Measurements from ENCODE around the gene MT1E. TPM values are rescaled to one million over a fixed set of nuclear protein-coding genes. Genes with fewer than 3 reads are reported as not detected.

MT1E gene
- total RNA-seq, 1 experiment from 2014 or later = 383 TPM

DNA sequence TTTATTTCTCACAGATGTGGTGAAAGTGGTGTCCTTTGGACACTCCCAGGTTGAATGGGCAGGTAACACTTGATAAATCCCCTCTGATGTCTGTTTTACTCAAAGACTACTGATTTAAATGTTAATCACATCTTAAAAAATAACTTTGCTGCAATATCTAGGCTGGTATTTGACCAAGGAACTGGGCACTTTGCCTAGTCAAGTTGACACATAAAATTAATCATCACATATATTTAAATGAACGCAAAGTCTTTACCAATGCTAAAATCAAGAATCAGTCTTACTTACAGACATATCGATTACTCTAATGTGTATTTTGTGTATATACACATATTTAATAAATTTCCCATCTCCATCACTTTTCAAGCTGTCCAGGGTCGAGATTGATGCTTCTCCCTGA is 10.2 kb upstream of the MT1E start:
- CTCF ChIA-PET = interaction anchor here (1.6 kb wide), 1 partner anchor 15 kb away, joined by 3 read pairs; no protein-coding TSS in a partner anchor
- Histone ChIP-seq H3K9me2 (ENCODE audit: insufficient read depth) (no peaks in the 10 kb centered on the region), H3K4me3 (replicated peaks in 1 of 2; ENCODE audit: low read depth in 1 of 2, low read length in 2 of 2) (no peak overlapping the region), H3K27ac (ENCODE audit: low read depth, low read length) (no peak overlapping the region), H2AFZ (ENCODE audit: low read depth, low read length, poor library complexity, severe bottlenecking) (no peak overlapping the region), H3K9me3 (ENCODE audit: control insufficient read depth in 1 of 2, insufficient read depth in 1 of 2, low read depth in 1 of 2, low read length in 2 of 2) (no peaks in the 10 kb centered on the region), H3K36me3 (ENCODE audit: control insufficient read depth in 1 of 2, insufficient read depth in 2 of 2, low read length in 2 of 2) (no peaks in the 10 kb centered on the region), H3K27me3 (ENCODE audit: insufficient read depth, low read length) (no peaks in the 10 kb centered on the region), H3K9ac (ENCODE audit: low read length) (no peak overlapping the region), H3K4me1 (ENCODE audit: control insufficient read depth in 1 of 2, insufficient read depth in 2 of 2, low read length in 2 of 2) (peaks cover 39 to 49% of the 10 kb centered on the region in 2 experiments), H3K4me2 (ENCODE audit: low read length) (no peak overlapping the region), H4K20me1 (ENCODE audit: insufficient read depth) (no peaks in the 10 kb centered on the region), H3K79me2 (ENCODE audit: insufficient read depth, low read length) (no peaks in the 10 kb centered on the region)
- BruUV-seq (replicated peaks) = no TSS peak
- ATAC-seq (no peak), DNase-seq (ENCODE audit: low read depth, low spot score) (no peak)
- intact Hi-C loops (cut with micrococcal nuclease) = no loop called here
- no peak for TF ChIP-seq EZH2 (IDR thresholded peaks at IDR 0.05)
- RAD21 ChIA-PET (ENCODE audit: low non-redundant PET in 1 of 2, low total read pairs in 2 of 2, uncharacterized antibody in 2 of 2, unreplicated experiment in 2 of 2) = no interaction called here
- POLR2A ChIA-PET = interaction anchor here (16.1 kb wide), 1 partner anchor 9 kb away, joined by 344 read pairs; the partner anchor contains the start of gene MT1E

DNA sequence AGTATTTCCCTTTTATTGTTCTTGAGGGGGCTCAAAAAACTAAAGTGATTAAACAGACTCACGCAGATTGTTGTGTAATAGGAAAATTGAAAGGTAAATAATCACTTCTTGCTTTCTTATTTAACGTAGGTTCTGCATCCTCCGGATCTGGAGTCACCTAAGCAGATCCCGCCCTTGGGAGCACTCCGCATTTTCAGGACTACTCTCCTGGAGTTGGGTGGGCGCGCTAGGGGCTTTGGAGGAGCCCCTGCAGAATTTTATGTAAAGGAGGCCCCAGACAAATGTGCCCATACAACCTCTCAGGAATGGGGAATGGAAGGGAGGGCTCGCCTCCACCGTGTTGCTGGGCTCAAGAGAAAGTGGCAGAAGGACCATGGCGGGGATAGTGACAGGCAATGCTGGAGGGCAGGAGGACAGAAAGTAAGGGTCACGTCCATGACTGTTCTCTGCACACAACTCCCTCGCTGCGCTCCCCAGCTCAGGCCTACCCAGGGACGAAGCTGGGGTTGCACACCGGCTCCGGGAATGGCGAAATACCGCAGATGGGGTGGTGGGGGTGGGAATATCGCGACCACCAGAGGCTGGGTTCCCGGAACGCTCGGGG is 8.9 kb upstream of the MT1E start:
- no peak overlapping the region for H3K9ac ChIP-seq (ENCODE audit: low read length)
- CTCF ChIA-PET = interaction anchor here (0.6 kb wide), 1 partner anchor 13 kb away, joined by 3 read pairs; no protein-coding TSS in a partner anchor
- H3K4me1 ChIP-seq (ENCODE audit: control insufficient read depth in 1 of 2, insufficient read depth in 2 of 2, low read length in 2 of 2) = peaks cover 25 to 36% of the 10 kb centered on the region in 2 experiments
- ATAC-seq = no peak
- POLR2A ChIA-PET = interaction anchor here (16.1 kb wide), 1 partner anchor 8 kb away, joined by 344 read pairs; the partner anchor contains the start of gene MT1E
- no peak overlapping the region for H3K27ac ChIP-seq (ENCODE audit: low read depth, low read length)
- H3K4me3 ChIP-seq (replicated peaks in 1 of 2; ENCODE audit: low read depth in 1 of 2, low read length in 2 of 2) = no peak overlapping the region
- no peaks in the 10 kb centered on the region for H3K36me3 ChIP-seq (ENCODE audit: control insufficient read depth in 1 of 2, insufficient read depth in 2 of 2, low read length in 2 of 2)
- no peak overlapping the region for H3K4me2 ChIP-seq (ENCODE audit: low read length)
- H4K20me1 ChIP-seq (ENCODE audit: insufficient read depth) = no peaks in the 10 kb centered on the region
- no peaks in the 10 kb centered on the region for H3K9me3 ChIP-seq (ENCODE audit: control insufficient read depth in 1 of 2, insufficient read depth in 1 of 2, low read depth in 1 of 2, low read length in 2 of 2)
- no peaks in the 10 kb centered on the region for H3K9me2 ChIP-seq (ENCODE audit: insufficient read depth)
- DNase-seq (ENCODE audit: low read depth, low spot score) = no peak
- intact Hi-C loops (cut with micrococcal nuclease) = no loop called here
- RAD21 ChIA-PET (ENCODE audit: low non-redundant PET in 1 of 2, low total read pairs in 2 of 2, uncharacterized antibody in 2 of 2, unreplicated experiment in 2 of 2) = interaction anchor here in 1 of 2 experiments (0.6 kb wide), 1 partner anchor 8 kb away, joined by 5 read pairs; the partner anchor contains the start of gene MT2A
- H2AFZ ChIP-seq (ENCODE audit: low read depth, low read length, poor library complexity, severe bottlenecking) = no peak overlapping the region
- H3K79me2 ChIP-seq (ENCODE audit: insufficient read depth, low read length) = no peaks in the 10 kb centered on the region
- no peaks in the 10 kb centered on the region for H3K27me3 ChIP-seq (ENCODE audit: insufficient read depth, low read length)
- BruUV-seq (replicated peaks) = no TSS peak
- no peak for TF ChIP-seq SRF (IDR thresholded peaks at IDR 0.05; ENCODE audit: low read depth)
- no peak for TF ChIP-seq TCF7L2 (IDR thresholded peaks at IDR 0.05; ENCODE audit: borderline replicate concordance, extremely low read depth, insufficient read depth, insufficient read length)
- TF ChIP-seq ZFX (IDR thresholded peaks at IDR 0.05) = no peak
- TF ChIP-seq, protein P1, sequence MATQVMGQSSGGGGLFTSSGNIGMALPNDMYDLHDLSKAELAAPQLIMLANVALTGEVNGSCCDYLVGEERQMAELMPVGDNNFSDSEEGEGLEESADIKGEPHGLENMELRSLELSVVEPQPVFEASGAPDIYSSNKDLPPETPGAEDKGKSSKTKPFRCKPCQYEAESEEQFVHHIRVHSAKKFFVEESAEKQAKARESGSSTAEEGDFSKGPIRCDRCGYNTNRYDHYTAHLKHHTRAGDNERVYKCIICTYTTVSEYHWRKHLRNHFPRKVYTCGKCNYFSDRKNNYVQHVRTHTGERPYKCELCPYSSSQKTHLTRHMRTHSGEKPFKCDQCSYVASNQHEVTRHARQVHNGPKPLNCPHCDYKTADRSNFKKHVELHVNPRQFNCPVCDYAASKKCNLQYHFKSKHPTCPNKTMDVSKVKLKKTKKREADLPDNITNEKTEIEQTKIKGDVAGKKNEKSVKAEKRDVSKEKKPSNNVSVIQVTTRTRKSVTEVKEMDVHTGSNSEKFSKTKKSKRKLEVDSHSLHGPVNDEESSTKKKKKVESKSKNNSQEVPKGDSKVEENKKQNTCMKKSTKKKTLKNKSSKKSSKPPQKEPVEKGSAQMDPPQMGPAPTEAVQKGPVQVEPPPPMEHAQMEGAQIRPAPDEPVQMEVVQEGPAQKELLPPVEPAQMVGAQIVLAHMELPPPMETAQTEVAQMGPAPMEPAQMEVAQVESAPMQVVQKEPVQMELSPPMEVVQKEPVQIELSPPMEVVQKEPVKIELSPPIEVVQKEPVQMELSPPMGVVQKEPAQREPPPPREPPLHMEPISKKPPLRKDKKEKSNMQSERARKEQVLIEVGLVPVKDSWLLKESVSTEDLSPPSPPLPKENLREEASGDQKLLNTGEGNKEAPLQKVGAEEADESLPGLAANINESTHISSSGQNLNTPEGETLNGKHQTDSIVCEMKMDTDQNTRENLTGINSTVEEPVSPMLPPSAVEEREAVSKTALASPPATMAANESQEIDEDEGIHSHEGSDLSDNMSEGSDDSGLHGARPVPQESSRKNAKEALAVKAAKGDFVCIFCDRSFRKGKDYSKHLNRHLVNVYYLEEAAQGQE (IDR thresholded peaks at IDR 0.05; ENCODE audit: low read depth) = no peak
- no peak for TF ChIP-seq ELF1 (IDR thresholded peaks at IDR 0.05; ENCODE audit: borderline replicate concordance, low read depth)
- TF ChIP-seq RAD21 (IDR thresholded peaks at IDR 0.05; ENCODE audit: low read depth) = no peak
- TF ChIP-seq, protein P2, sequence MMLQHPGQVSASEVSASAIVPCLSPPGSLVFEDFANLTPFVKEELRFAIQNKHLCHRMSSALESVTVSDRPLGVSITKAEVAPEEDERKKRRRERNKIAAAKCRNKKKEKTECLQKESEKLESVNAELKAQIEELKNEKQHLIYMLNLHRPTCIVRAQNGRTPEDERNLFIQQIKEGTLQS (IDR thresholded peaks at IDR 0.05) = no peak
- TF ChIP-seq, protein P3, sequence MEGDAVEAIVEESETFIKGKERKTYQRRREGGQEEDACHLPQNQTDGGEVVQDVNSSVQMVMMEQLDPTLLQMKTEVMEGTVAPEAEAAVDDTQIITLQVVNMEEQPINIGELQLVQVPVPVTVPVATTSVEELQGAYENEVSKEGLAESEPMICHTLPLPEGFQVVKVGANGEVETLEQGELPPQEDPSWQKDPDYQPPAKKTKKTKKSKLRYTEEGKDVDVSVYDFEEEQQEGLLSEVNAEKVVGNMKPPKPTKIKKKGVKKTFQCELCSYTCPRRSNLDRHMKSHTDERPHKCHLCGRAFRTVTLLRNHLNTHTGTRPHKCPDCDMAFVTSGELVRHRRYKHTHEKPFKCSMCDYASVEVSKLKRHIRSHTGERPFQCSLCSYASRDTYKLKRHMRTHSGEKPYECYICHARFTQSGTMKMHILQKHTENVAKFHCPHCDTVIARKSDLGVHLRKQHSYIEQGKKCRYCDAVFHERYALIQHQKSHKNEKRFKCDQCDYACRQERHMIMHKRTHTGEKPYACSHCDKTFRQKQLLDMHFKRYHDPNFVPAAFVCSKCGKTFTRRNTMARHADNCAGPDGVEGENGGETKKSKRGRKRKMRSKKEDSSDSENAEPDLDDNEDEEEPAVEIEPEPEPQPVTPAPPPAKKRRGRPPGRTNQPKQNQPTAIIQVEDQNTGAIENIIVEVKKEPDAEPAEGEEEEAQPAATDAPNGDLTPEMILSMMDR (IDR thresholded peaks at IDR 0.05 in 2 of 3, conservative IDR thresholded peaks at IDR 0.05 in 1 of 3; ENCODE audit: borderline replicate concordance in 1 of 3, insufficient read depth in 1 of 3, low read depth in 2 of 3, low read length in 2 of 3) = no peak
- no peak for TF ChIP-seq FOSL1 (IDR thresholded peaks at IDR 0.05; ENCODE audit: low read depth)
- TF ChIP-seq SIN3A (IDR thresholded peaks at IDR 0.05; ENCODE audit: low read depth) = no peak
- TF ChIP-seq CEBPB (IDR thresholded peaks at IDR 0.05; ENCODE audit: low read depth) = no peak
- no peak for TF ChIP-seq EZH2 (IDR thresholded peaks at IDR 0.05)
